Hindlimb muscle (tissue), 1 donor: ENCODE results near the gene SHISAL2A. TPM values are rescaled to one million over a fixed set of nuclear protein-coding genes. Genes with fewer than 3 reads are reported as not detected.

Experiments used
- DNase-seq: peaks from one replicate; pipeline ENCODE4 v3.0.0-alpha.2; 2013
- polyA plus RNA-seq: library from polyadenylated mRNA; unstranded; fragments of 120-200 nt; gene quantifications from one replicate; pipeline ENCODE4 v1.2.1, GENCODE V29; 2013; ENCODE audit not compliant: insufficient read length

The SHISAL2A gene
- polyA plus RNA-seq, 1 donor = 5.5 TPM

DNA sequence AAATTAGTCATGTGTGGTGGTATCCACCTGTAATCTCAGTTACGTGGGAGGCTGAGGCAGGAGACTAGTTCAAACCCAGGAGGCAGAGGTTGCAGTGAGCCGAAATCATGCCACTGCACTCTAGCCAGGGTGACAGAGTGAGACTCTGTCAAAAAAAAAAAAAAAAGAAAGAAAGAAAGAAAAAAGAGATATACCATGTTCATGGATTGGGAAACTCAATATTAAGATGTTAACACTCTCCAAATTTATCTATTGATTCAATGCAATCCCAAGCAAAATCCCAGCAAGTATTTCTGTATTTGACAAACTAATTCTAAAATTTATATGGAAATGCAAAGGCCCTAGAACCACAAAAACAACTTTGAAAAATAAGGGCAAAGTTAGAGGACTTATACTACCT is 11.0 kb upstream of the SHISAL2A start:
- DNase-seq = no peak

DNA sequence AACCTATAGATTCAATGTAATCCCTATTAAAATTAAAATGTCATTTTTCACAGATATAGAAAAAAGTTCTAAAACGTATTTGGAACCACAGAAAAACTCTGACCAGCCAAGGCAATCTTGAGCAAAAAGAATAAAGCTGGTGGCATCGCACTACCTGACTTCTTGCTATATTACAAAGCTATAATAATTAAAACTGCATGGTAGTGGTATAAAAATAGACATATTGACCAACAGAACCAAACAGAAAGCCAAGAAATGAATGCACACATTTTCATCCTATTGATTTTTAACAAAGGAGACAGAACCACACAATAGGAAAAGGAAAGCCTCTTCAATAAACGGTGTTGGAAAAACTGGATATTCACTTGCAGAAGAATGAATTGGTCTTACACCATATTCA is 9.2 kb upstream of the SHISAL2A start:
- no peak for DNase-seq

DNA sequence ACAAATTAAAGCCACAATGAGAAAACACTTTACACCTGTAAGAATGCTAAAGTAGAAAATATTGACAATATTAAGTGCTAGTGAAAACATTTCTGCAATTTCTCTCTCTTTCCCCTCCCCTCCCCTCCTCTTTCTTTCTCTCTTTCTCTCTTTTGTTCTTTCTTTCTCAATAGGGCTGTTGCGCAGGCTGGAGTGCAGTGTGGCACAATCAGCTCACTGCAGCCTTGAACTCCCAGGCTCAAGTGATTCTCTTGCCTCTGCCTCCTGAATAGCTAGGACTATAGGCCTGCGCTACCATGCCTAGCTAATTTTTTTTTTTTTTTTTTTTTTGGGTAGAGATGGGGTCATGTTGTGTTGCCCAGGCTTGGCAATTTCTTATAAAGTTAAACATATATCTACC is 5.9 kb upstream of the SHISAL2A start:
- DNase-seq = no peak

DNA sequence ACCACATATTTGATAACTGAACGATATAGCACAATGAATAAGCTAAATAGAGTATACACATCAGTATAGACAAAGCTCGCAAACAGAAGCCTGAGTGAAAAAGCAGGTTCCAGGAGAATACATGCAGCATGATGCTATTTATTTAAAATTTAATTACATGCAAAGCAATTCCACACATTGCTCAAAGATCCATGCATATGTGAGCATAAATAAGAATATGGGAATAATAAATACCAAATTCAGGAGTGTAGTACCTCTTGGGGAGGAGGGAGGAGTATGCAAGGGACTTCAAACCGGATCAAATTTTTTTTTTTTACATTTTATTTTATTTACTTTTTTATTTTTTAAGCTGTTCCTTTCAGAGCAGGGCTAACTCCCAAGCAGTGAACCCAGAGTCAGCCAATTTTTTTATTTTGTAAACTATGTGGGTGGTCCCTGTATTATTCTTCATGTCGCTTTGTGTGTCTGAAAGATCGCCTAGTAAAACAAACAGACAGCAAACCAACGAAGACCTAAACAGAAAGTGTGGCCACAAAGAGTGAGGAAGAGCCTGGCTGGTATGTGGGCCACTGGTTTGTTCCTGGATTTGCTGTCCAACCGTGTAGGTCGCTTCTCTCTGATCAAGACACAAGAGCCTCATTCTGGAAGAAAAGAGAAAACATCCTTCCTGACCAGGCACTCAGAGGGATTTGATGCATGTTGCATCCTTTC is 4.2 kb upstream of the SHISAL2A start:
- no peak for DNase-seq

DNA sequence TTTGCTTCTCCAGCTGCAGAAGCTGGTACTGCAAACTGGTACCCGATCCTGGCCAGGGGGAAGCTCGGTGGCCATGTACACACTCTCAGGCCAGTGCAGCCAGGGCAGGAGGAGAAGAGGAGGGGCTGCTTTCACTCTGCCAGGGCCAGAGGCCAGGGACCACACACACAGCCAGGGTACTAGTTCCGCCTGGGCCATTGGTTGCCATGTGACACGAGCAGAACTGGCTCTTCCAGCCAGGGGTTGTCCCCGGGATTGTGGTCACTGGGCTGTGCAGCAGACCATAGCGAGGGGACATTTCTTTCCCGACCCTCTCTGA is 3.7 kb upstream of the SHISAL2A start:
- DNase-seq = no peak

DNA sequence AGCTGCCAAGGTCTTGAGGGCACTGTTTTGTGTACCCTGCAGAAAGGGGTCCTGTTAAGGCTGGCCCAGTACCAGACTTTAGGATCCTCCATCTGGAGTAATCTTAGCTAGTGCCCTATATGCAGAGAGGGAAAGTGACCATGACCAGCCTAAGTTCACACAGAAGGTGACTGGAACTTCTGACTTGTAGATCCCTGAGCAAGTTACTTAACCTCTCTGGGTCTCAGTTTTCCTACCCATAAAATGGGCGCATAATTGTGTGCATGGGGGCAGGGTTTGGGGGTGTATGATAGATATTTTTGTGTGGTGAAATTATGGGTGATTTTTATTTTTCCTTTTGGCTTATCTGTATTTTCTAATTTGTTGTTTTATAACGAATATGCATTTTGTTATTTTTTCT is 3.3 kb upstream of the SHISAL2A start:
- DNase-seq = no peak

DNA sequence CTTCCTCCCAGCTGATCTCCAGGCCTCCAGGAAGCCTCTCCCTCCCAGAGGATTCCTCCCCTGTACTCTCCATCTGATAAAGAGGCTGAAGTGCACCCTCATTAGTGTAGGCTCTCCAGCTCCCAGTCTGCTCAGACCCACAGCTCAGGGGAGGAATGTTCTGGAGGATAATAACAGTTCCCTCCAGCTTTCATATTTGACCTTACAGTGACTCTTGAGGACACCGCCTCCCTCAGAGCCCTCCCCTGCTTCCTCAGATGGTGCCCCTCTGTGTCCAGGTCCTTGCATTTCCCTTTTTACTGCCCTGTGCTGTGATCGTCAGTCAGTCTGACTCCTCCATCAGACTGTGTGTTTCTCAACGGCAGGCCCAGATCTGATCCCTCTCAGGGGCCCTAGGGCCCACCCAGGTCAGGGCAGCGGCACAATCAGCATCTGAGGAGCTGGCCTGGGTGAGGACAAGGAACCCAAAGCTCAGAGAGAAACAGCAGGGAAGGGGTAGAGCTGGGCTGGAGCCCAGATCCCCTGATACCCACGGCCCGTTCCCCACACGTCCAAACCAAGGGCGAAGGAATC is 1.1 kb upstream of the SHISAL2A start:
- no peak for DNase-seq

DNA sequence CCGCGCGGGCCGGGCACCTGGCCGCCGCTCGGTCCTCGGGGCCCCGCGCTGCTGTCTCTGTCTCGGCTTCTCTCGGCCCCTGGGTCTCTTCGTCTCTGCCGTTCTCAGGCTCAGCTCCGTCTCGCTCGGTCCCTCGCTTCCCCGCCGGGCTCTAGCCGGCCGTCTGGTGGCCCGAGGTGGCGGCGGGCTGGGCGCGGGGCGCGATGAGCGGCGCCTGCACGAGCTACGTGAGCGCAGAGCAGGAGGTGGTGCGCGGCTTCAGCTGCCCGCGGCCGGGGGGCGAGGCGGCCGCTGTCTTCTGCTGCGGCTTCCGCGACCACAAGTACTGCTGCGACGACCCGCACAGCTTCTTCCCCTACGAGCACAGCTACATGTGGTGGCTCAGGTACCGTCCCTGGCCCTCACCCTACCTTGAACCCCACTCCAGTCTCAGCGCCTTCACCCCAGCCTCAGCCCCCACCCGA is 355 bp downstream of the SHISAL2A start:
- DNase-seq = no peak

DNA sequence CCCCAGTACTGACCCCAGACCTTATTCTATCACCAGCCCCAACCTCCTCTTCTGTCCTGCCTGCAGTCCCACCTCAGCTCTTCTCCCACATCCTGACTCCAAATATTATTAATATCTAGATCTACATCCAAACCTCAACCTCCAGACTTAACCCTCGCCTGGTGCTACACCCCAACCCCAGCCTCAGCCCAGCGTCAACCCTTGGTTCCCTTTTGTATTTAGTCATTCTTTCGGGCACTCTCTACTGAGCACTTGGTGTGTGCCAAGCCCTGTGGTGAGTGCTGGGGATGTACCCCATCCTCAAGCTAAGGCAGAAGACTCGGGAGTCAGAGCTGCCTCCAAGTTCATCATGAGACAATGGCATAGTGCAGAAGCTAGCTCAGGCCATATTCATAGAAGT is 1.1 kb downstream of the SHISAL2A start:
- no peak for DNase-seq

DNA sequence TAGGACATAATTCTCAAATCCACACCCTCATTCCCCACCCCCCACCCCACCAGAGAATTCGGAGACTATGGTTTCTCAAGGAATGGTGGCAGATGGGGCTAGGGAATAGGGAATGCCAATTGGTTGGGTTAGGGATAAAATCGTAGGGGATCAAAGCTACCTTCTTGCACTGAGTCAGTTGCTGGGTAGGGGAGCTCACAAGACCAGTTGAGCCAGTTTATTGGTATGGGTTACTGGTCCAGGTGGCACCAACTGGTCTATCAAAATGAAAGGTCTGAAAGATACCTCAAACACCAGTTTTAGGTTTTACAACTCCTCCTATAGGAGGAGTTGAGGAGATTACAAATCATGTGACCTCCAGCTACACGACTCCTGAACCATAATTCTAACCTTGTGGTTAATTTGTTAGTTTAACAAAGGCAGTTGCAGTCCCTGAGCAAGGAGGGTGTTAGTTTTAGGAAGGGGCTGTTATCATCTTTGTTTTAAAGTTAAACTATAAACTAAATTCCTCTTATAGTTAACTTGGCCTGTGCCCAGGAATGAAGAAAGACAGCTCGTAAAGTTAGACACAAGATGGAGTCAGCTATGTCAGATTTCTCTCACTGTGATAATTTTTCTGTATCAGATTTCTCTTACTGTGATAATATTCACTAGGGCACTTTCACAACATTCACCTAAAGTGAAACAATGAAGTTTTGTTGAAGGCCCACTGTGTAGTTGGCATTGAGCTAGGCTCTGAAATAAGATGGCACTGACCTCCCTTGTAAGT is 2.5 kb downstream of the SHISAL2A start:
- DNase-seq = no peak

DNA sequence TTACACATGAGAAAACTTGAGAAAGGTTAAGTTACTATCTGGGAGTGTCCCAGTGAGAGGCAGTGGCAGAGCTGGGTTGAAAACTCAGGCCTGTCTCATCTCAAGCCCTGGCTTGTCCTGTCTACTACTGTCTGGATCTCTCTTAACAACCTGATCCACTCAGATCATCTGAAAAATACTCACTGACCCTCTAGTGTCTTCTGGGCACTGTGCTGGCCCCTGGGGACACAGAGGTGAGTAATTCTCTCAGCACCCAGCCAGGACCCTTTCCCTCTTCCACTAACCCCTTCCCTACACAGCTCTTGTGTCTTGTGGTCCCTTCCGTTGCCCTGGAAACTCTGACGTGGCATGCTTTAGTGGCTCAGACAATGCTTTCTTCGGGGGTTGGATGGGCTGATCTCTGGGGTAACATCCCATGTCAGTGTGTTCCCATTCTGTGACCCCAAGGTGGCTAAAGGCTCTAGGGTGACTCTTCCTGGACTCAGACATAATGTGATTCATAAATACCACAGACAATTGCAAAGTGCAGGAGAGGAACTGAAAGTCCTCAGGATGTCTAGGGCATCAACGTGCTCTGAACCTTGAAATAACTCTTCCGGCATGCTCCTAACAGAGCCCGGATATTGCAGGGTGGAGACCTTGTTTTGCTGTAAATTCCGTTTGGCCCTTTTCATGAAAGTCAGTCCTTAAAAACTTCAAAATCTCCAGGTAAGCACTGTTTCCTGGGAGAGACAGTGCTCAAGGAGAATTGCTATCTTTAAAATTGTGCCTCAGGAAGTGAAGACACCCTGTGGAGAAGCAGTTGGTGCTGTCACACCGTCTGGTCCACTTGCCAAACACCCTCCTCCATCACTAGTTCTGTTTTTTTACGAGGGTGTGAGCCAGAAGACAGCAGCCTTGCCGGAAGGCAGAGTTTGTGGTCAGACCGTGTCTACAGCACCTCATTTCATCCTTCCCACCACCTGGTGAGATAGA is 4.0 kb downstream of the SHISAL2A start:
- no peak for DNase-seq

DNA sequence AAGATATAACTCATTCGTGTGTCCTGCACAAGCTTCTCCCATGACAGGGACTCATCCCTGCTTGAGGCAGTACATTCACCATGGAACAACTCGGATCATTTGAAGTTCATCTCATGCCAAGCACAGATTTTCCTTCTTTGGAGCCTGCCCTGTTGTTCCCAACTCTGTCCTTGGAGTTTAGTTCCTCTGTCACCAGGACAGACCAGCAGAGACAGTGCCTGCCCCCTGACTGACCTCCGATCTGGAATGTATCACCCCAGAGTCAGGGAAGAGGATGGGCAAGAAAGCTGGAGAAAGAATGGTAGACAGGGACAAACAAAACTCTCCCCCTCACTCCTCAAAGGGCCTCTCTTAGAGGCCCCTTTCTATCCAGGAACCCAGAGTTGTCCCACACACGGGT is 5.0 kb downstream of the SHISAL2A start:
- DNase-seq = no peak

DNA sequence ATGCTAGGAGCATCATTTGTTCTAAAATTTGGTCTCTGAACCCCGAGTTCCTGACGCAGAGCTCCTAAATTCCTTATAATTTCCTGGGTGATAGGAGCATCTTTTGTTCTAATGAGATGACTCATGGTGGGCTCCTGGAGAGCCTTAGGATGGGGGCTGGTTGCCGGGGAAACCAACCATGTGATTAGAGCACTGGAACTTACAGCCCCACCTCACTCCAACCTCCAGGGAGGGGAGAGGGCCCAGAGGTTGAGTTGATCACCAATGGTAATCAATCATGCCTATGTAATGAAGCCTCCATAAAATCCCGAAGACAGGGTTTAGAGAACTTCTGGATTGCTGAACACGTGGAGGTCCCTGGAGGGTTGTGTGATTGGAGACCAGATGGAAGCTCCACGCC is 7.7 kb downstream of the SHISAL2A start:
- DNase-seq = no peak

DNA sequence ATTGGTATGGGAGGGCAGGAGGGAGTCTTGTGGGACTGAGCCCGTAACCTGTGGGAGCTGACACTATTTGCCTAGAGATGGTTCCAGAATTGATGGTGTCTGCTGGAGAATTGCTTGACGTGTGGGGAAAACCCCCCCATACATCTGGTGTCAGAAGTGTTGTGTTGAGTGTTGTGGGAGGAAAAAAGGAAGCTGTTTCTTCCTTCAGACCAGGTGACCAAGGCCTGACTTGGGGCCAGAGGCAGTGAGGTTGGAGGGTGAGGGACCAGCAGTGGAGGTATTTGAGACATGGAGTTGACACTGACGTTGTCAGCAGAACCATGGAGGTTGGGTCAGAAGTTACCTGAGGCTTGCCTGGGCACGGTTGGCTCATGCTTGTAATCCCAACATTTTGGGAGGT is 8.3 kb downstream of the SHISAL2A start:
- no peak for DNase-seq

DNA sequence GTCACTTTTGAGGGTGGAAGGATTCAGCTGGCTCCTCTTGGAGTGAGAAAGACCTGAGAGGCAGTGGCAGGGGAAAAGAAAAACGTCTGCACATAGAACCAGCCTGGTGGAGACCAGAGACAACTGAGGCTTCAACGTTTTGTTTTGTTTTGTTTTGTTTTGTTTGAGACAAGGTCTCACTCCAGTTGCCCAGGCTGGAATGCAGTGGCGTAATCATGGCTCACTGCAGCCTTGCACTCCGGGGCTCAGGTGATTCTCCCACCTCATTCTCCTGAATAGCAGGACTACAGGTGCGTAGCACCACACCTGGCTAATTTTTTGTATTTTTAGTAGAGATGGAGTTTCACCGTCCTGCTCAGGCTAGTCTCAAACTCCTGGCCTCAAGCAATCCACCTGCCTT is 12.3 kb downstream of the SHISAL2A start:
- no peak for DNase-seq

DNA sequence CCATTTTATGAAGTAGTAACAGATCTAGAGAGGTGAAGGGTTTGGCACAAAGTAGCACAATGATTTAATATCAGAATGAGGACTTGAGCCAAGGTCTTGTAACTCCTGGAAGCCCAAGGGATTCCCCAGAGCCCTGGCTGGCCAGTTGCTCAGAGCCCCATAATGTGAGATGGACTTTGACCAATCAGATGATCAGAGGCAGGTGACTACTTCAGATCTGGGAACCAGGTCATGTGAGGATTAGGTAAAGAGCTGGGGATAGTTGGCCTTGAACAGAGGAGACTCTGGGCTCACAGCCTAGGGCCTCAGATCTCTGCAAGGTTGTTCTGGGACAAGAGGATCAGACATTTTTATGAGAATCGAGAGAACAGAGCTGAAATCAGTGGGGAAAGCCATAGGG is 18.9 kb downstream of the SHISAL2A start:
- DNase-seq = no peak

DNA sequence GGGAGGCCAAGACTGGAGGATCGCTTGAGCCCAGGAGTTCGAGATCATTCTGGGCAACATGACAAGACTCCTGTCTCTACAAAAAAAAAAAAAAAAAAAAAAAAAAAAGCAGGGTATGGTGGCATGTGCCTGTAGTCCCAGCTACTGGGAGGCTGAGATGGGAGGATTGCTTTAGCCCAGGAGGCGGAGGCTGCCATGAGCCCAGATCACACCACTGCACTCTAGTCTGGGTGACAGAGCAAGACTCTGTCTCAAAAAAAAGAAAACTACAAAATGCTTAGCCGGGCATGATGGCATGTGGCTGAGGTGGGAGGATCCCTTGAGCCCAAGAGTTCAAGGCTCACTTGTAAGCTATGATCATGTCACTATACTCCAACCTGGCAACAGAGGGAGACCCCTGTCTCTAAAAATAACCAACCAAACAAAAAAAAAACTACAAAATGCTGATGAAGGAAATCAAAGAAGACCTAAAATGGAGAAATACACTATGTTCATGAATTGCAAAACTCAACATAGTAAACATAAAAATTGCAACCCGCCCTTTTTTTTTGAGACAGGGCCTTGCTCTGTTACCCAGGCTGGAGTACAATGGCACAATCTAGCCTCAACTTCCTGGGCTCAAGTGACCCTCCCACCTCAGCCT is 20.4 kb downstream of the SHISAL2A start:
- DNase-seq = no peak

DNA sequence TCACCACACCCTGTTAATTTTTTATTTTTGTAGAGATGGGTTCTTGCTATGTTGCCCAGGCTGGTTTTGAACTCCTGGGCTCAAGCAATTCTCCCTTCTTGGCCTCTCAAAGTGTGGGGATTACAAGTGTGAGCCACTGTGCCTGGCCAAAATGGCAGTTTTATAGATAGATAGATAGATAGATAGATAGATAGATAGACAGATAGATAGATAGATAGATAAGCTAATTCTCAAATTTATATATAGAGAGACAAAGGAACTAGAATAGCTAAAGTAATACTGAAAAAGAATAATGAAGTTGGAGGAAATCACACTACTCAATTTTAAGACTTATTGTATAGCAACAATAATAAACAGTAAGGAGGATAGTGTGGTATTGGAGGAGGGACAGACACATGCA is 21.1 kb downstream of the SHISAL2A start:
- no peak for DNase-seq

DNA sequence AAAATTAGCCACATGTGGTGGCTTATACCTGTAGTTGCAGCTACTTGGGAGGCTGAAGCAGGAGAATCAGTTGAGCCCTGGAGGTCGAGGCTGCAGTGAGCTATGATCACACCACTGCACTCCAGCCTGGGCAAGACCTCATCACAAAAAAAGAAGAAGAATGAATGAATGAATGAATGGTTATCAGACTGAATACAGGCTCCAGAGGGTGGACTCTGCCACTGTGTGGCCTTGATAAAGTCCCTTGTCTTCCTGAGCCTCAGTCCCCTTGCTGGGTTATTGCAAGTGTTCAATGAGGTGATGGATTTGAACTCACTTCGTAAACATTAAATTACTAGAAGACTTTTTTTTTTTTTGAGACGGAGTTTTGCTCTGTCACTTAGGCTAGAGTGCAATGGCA is 24.7 kb downstream of the SHISAL2A start:
- no peak for DNase-seq

DNA sequence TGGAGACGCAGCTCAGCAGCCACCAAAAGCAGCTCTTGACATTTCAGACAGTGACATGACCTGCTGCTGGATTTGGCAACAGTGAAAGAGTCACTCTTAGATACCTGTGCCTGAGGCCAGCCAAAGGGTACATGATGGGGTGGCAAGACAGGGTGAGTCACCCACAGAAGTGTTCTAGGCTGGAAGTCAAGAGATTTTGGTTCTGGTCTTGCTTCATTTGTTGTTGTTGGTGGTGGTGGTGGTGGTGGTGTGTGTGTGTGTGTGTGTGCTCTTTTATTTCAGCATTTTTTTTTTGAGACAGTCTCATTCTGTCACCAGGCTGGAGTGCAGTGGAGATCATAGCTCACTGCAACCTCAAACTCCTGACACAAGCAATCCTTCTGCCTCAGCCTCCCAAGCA is 25.8 kb downstream of the SHISAL2A start:
- DNase-seq = no peak

DNA sequence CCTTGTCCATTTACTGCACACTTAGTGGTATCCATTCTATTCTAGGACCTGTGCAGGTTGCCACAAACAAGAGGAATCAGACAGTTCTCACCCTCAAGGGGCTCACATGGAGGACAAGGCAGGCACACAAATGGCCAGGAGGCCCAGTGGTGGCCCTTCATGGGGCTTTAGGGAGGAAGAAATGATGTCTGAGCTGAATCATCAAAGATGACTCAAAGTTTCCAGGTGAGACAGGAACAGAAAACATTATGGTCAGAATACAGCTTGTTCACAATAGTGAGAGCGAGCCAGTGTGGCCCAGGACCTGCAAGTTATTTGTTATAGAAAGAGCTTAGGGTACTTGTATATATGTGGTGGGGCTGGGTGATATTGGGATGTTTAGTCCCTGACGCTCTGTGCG is 26.4 kb downstream of the SHISAL2A start:
- DNase-seq = no peak

DNA sequence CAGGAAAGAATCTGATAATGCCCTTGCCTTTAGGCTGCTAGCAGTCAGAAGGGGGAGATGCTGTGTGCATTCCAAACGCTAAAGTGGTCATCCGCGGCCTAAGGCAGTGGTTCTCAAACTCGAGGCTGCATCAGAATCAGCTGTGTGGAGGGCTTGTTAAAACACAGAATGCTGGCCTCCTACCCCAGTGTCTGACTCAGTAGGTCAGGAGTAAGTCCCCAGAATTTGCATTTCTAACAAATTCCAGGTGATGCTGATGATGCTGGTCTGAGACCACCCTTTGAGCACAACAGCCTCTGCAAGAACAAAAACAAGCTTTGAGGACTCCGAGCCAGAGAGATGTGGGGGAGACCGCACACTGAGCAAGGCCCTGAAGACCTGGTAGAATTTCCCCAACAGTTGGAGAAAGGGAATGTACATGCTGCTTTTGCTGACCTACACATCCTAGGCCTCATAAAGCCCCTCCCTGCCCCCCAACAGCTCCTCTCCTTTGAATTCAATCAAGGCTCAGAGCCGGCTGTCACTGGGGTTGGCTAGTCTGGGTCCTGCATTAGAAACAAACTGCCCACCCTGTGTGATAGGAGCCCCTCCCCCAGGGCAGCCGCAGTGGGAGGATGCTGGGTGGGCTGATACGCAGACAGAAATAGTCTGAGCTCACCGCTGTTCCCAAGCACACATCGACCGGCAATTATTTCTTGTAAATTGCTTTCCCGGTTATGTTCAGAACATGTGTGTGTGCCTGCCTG is 27.1 kb downstream of the SHISAL2A start:
- no peak for DNase-seq
